Measurements from ENCODE around the gene PRPF4. TPM values are rescaled to one million over a fixed set of nuclear protein-coding genes. Genes with fewer than 3 reads are reported as not detected.

The PRPF4 gene
- total RNA-seq, 4 donors from 2014 or later: 5.9 to 30.2 (median 18.4) TPM

GRCh38 chr9:113331780-113332179 is 56.3 kb downstream of the PRPF4 start:
- DNase-seq: no peak
- Histone ChIP-seq H3K4me1 (no peaks in the 10 kb centered on the region), H3K27me3 (no peaks in the 10 kb centered on the region), H3K36me3 (no peaks in the 10 kb centered on the region), H3K27ac (no peak overlapping the region), H3K9me3 (no peaks in the 10 kb centered on the region), H3K4me3 (no peak overlapping the region)
- intact Hi-C loops (cut with DNase I; ENCODE audit: low total_unique reads): loop anchor here (10.0 kb wide), 1 partner anchor 63 kb away; no protein-coding TSS in a partner anchor
- TF ChIP-seq CTCF (IDR thresholded peaks at IDR 0.05) (no peak), POLR2A (IDR thresholded peaks at IDR 0.05) (no peak)

GRCh38 chr9:113337714-113338113 is 62.3 kb downstream of the PRPF4 start:
- TF ChIP-seq POLR2A (IDR thresholded peaks at IDR 0.05): no peak
- no peak for TF ChIP-seq CTCF (IDR thresholded peaks at IDR 0.05)
- peaks cover 0 to 9% of the 10 kb centered on the region in 2 donors for H3K4me1 ChIP-seq
- H3K27me3 ChIP-seq: no peaks in the 10 kb centered on the region
- no peak for DNase-seq
- no peak overlapping the region for H3K27ac ChIP-seq
- no peaks in the 10 kb centered on the region for H3K36me3 ChIP-seq
- no peaks in the 10 kb centered on the region for H3K9me3 ChIP-seq
- H3K4me3 ChIP-seq: no peak overlapping the region
- intact Hi-C loops (cut with DNase I; ENCODE audit: low total_unique reads): loop anchor here (10.0 kb wide), 1 partner anchor 57 kb away; no protein-coding TSS in a partner anchor

- DNase-seq: peak; percentile 81 to 89
- intact Hi-C loops (cut with DNase I; ENCODE audit: low total_unique reads): no loop called here
- TF ChIP-seq POLR2A (IDR thresholded peaks at IDR 0.05): peak in 1 of 2 donors; percentile 44
- TF ChIP-seq CTCF (IDR thresholded peaks at IDR 0.05): peak in 1 of 4 experiments; percentile 26
- Histone ChIP-seq H3K27ac (peak within 1 kb of the TSS; percentile 81 to 85), H3K36me3 (no peaks in the 10 kb centered on the region), H3K4me3 (peak within 1 kb of the TSS; percentile 57 to 63), H3K9me3 (no peaks in the 10 kb centered on the region), H3K27me3 (no peaks in the 10 kb centered on the region), H3K4me1 (peaks cover 0 to 9% of the 10 kb centered on the region in 2 donors)
These were observed 64.7 kb downstream of the PRPF4 start, which contains the start of gene WDR31 for GRCh38 chr9:113340011-113340699. Gene WDR31, minus strand, starts transcription at chr9:113340275. Its CDS starts 8,253 bp downstream, at chr9:113332022.

- intact Hi-C loops (cut with DNase I; ENCODE audit: low total_unique reads): no loop called here
- no peak overlapping the region for H3K27ac ChIP-seq
These were observed 66.4 kb downstream of the PRPF4 start for GRCh38 chr9:113341712-113342410.

More at GRCh38 chr9:113341712-113342410, 66.4 kb downstream of the PRPF4 start:
- Histone ChIP-seq H3K4me1 (peaks cover 0 to 9% of the 10 kb centered on the region in 2 donors), H3K4me3 (no peak overlapping the region), H3K36me3 (no peaks in the 10 kb centered on the region), H3K27me3 (no peaks in the 10 kb centered on the region), H3K9me3 (no peaks in the 10 kb centered on the region)
- TF ChIP-seq POLR2A (IDR thresholded peaks at IDR 0.05) (no peak), CTCF (IDR thresholded peaks at IDR 0.05) (no peak)
- DNase-seq: no peak

Other genes with a start within 250 kb of the PRPF4 start
- gene ZFP37, start 218.9 kb upstream of the PRPF4 start, total RNA-seq: 10 to 100 TPM in 1 of 4 donors, 1 to 10 TPM in 3; 3.8 to 17.2 (median 7.2) TPM
- gene SLC31A2, start 124.7 kb upstream of the PRPF4 start, total RNA-seq: 10 to 100 TPM in 1 of 4 donors, 1 to 10 TPM in 3; 3.0 to 20.0 (median 7.4) TPM
- gene FKBP15, start 54.4 kb upstream of the PRPF4 start, total RNA-seq: 10 to 100 TPM; 14.1 to 30.3 (median 23.1) TPM
- gene SLC31A1, start 54.1 kb upstream of the PRPF4 start, total RNA-seq: 10 to 100 TPM in 2 of 4 donors, 1 to 10 TPM in 1, under 1 TPM in 1; 0.51 to 20.6 (median 10.6) TPM
- gene CDC26, start 86 bp upstream of the PRPF4 start, total RNA-seq: 10 to 100 TPM; 16.9 to 30.9 (median 26.3) TPM
- under 1 TPM in 2 of 4 donors, not detected in 2; 0.35 to 0.82 TPM for gene RNF183, start 27.7 kb downstream of the PRPF4 start, total RNA-seq
- 1 to 10 TPM in 3 of 4 donors, under 1 TPM in 1; 0.29 to 3.6 (median 2.8) TPM for gene WDR31, start 64.6 kb downstream of the PRPF4 start, total RNA-seq
- 1 to 10 TPM in 1 of 4 donors, under 1 TPM in 1, not detected in 2; 0.40 to 1.9 TPM for gene BSPRY, start 73.9 kb downstream of the PRPF4 start, total RNA-seq
- gene HDHD3, start 101.3 kb downstream of the PRPF4 start, total RNA-seq: 10 to 100 TPM; 10.5 to 36.8 (median 20.4) TPM
- 10 to 100 TPM in 3 of 4 donors, 1 to 10 TPM in 1; 1.5 to 26.6 (median 16.1) TPM for gene ALAD, start 125.6 kb downstream of the PRPF4 start, total RNA-seq
- 10 to 100 TPM in 3 of 4 donors, 1 to 10 TPM in 1; 6.5 to 46.4 (median 20.4) TPM for gene POLE3, start 135.0 kb downstream of the PRPF4 start, total RNA-seq
- gene C9orf43, start 135.1 kb downstream of the PRPF4 start, total RNA-seq: 1 to 10 TPM in 1 of 4 donors, under 1 TPM in 2, not detected in 1; 0.21 to 3.3 (median 0.58) TPM
- 10 to 100 TPM; 16.2 to 75.6 (median 54.9) TPM for gene RGS3, start 188.1 kb downstream of the PRPF4 start, total RNA-seq

Measured in uterus (tissue), 4 donors.